ENCODE data around the gene PEX26. TPM values are rescaled to one million over a fixed set of nuclear protein-coding genes. Genes with fewer than 3 reads are reported as not detected.

The PEX26 gene
- total RNA-seq, 1 donor from 2014 or later = 35.2 TPM

GRCh38 chr22:18093661-18094060, 15.9 kb downstream of the PEX26 start:
- CTCF ChIA-PET = no interaction called here
- H3K4me3 Mint-ChIP-seq = no peak overlapping the region
- DNase-seq (no peak), ATAC-seq (ENCODE audit: low read depth) (no peak)
- H3K9me3 Mint-ChIP-seq = no peaks in the 10 kb centered on the region
- peaks cover 52% of the 10 kb centered on the region for H3K36me3 Mint-ChIP-seq (ENCODE audit: low read depth)
- TF ChIP-seq CTCF (IDR thresholded peaks at IDR 0.05) = no peak
- no peak overlapping the region for H3K27ac Mint-ChIP-seq
- no peaks in the 10 kb centered on the region for H3K27me3 Mint-ChIP-seq
- intact Hi-C loops (cut with micrococcal nuclease) = no loop called here
- peaks cover 20% of the 10 kb centered on the region for H3K4me1 Mint-ChIP-seq
- POLR2A ChIA-PET = no interaction called here

GRCh38 chr22:18095101-18095805, 17.5 kb downstream of the PEX26 start:
- ChIA-PET POLR2A (no interaction called here), CTCF (no interaction called here)
- DNase-seq (no peak), ATAC-seq (ENCODE audit: low read depth) (no peak)
- H3K4me3 Mint-ChIP-seq = no peak overlapping the region
- TF ChIP-seq CTCF (IDR thresholded peaks at IDR 0.05) = no peak
- peaks cover 40% of the 10 kb centered on the region for H3K36me3 Mint-ChIP-seq (ENCODE audit: low read depth)
- intact Hi-C loops (cut with micrococcal nuclease) = no loop called here
- H3K4me1 Mint-ChIP-seq = peaks cover 18% of the 10 kb centered on the region
- no peaks in the 10 kb centered on the region for H3K9me3 Mint-ChIP-seq
- no peak overlapping the region for H3K27ac Mint-ChIP-seq
- H3K27me3 Mint-ChIP-seq = no peaks in the 10 kb centered on the region

GRCh38 chr22:18096823-18097222, 19.0 kb downstream of the PEX26 start:
- Mint-ChIP-seq H3K9me3 (no peaks in the 10 kb centered on the region), H3K4me3 (no peak overlapping the region), H3K36me3 (ENCODE audit: low read depth) (peaks cover 35% of the 10 kb centered on the region), H3K27me3 (no peaks in the 10 kb centered on the region), H3K27ac (no peak overlapping the region), H3K4me1 (peaks cover 14% of the 10 kb centered on the region)
- intact Hi-C loops (cut with micrococcal nuclease) = no loop called here
- ChIA-PET CTCF (no interaction called here), POLR2A (no interaction called here)
- DNase-seq = no peak
- peak; percentile 25 for ATAC-seq (ENCODE audit: low read depth)
- no peak for TF ChIP-seq CTCF (IDR thresholded peaks at IDR 0.05)

GRCh38 chr22:18100781-18101180, 23.0 kb downstream of the PEX26 start:
- no peak for TF ChIP-seq CTCF (IDR thresholded peaks at IDR 0.05)
- H3K36me3 Mint-ChIP-seq (ENCODE audit: low read depth) = peaks cover 18% of the 10 kb centered on the region
- no peak for ATAC-seq (ENCODE audit: low read depth)
- POLR2A ChIA-PET = no interaction called here
- CTCF ChIA-PET = no interaction called here
- H3K4me3 Mint-ChIP-seq = no peak overlapping the region
- intact Hi-C loops (cut with micrococcal nuclease) = no loop called here
- no peak overlapping the region for H3K27ac Mint-ChIP-seq
- no peaks in the 10 kb centered on the region for H3K9me3 Mint-ChIP-seq
- DNase-seq = no peak
- H3K4me1 Mint-ChIP-seq = peaks cover 28% of the 10 kb centered on the region
- H3K27me3 Mint-ChIP-seq = no peaks in the 10 kb centered on the region

GRCh38 chr22:18101536-18101935, 23.7 kb downstream of the PEX26 start:
- no peak for TF ChIP-seq CTCF (IDR thresholded peaks at IDR 0.05)
- Mint-ChIP-seq H3K4me1 (peaks cover 24% of the 10 kb centered on the region), H3K36me3 (ENCODE audit: low read depth) (peaks cover 17% of the 10 kb centered on the region), H3K27me3 (no peaks in the 10 kb centered on the region), H3K27ac (no peak overlapping the region), H3K9me3 (peaks cover 4% of the 10 kb centered on the region), H3K4me3 (no peak overlapping the region)
- DNase-seq (no peak), ATAC-seq (ENCODE audit: low read depth) (no peak)
- ChIA-PET POLR2A (interaction anchor here (1.6 kb wide), 1 partner anchor 9 kb away, joined by 4 read pairs; the partner anchor contains the start of gene TUBA8), CTCF (no interaction called here)
- intact Hi-C loops (cut with micrococcal nuclease) = no loop called here

Measured in activated B cell treated with CpG ODN at 0.5 μM for 24 hours (primary cell).